ENCODE data around the gene RPP25L. TPM values are rescaled to one million over a fixed set of nuclear protein-coding genes. Genes with fewer than 3 reads are reported as not detected.

Gene RPP25L
- total and polyA plus RNA-seq, 2 donors from 2014 or later = 21.9 to 73.8 TPM

DNA sequence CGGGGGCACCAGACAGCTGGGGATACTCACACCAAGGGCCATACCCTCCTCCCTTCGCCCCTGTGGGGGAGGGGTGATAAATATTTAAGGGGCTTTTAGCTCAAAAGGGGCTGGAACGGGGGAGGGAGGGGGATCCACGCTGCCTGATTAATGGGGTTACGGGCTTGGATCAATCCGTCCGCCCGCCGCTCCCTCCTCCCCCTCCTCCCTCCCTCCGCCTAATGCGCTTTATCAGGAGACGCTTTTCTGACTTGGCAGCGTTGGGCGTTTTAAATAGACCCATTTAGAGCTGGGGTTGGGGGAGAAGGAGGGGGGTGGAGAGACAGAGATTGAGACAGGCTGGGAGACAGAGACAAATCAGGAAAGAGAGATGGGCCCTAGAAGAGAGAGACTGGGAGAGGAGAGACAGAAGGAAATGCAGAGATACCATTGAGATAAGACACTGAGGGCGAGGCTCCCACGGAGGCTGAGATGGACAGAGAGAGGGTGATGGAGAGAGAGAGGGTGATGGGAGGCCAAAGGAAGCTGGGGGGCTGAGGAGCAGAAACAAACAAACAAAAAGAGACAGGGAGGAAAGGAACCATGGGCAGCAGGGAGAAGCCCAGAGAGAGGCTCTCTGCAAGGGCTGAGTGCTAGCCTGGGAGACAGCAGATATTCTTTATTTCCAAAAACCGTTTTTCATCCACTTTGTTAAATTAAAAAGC, 32.6 kb downstream of the RPP25L start:
- no peaks in the 10 kb centered on the region for H3K9me3 ChIP-seq (ENCODE audit: control insufficient read depth in 2 of 3, insufficient read depth in 1 of 3, low read length in 3 of 3)
- no peaks in the 10 kb centered on the region for H3K36me3 ChIP-seq (ENCODE audit: control insufficient read depth in 2 of 3, insufficient read depth in 3 of 3, low read length in 3 of 3)
- intact Hi-C loops (cut with DNase I) = no loop called here
- DNase-seq (peak in 2 of 5 donors; percentile 52 to 86), FAIRE-seq (no peak)
- TF ChIP-seq, protein P1, sequence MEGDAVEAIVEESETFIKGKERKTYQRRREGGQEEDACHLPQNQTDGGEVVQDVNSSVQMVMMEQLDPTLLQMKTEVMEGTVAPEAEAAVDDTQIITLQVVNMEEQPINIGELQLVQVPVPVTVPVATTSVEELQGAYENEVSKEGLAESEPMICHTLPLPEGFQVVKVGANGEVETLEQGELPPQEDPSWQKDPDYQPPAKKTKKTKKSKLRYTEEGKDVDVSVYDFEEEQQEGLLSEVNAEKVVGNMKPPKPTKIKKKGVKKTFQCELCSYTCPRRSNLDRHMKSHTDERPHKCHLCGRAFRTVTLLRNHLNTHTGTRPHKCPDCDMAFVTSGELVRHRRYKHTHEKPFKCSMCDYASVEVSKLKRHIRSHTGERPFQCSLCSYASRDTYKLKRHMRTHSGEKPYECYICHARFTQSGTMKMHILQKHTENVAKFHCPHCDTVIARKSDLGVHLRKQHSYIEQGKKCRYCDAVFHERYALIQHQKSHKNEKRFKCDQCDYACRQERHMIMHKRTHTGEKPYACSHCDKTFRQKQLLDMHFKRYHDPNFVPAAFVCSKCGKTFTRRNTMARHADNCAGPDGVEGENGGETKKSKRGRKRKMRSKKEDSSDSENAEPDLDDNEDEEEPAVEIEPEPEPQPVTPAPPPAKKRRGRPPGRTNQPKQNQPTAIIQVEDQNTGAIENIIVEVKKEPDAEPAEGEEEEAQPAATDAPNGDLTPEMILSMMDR (IDR thresholded peaks at IDR 0.05; ENCODE audit: borderline replicate concordance, extremely low read depth, insufficient read depth) = no peak
- no peak overlapping the region for H3K9ac ChIP-seq (ENCODE audit: low read length in 3 of 3)
- H3K4me3 ChIP-seq (ENCODE audit: low read length in 3 of 3) = no peak overlapping the region
- H3K4me1 ChIP-seq (ENCODE audit: control insufficient read depth in 2 of 3, insufficient read depth in 2 of 3, low read depth in 1 of 3, low read length in 3 of 3) = peaks cover 0 to 2% (median 0%) of the 10 kb centered on the region in 3 donors
- no peak overlapping the region for H3K27ac ChIP-seq (ENCODE audit: low read depth in 2 of 2, low read length in 2 of 2)
- peaks cover 2% of the 10 kb centered on the region for H3K27me3 ChIP-seq (ENCODE audit: control insufficient read depth, insufficient read depth, low read length)

DNA sequence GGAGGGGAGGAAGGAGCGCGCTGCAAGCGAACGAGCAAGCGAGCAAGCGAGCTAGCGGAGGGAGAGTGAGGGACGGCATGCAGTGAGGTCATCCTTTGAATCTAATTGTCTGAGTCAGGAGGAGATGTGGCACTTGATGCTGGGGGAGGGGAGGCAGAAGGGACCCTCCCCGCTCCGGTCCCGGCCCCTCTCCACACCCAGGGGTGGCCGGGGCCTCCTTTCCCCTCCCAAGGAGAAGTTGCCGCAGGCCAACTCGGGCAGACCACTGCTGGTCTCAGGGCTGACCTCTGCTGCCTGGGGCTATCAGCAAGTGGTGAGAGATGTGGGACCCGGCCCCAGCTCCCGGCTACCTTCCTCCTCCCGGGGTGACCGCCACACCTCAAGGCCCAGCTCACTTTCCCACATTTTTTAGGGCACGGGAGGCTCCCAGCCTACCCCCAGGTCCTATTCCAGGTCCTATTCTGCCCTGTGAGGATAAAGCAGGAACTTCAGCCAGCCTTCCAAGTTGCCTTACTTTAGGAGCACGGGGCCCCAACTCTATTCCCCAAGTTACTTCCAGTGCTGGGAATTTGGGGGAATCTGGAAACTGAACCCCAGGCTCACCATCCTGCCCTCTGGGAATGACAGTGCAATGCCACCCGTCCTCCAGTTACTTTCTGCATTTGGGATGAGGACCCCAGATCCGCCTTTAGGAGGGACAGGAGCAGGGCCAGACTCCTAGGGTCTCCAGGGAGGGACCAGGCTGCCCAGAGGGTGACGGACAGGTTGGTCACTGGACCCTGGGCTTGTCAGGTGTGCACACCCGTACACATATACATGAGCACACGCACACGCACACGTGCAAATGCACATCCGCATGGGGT, 33.4 kb downstream of the RPP25L start:
- H3K4me1 ChIP-seq (ENCODE audit: control insufficient read depth in 2 of 3, insufficient read depth in 2 of 3, low read depth in 1 of 3, low read length in 3 of 3) = peaks cover 0 to 2% (median 0%) of the 10 kb centered on the region in 3 donors
- no peak overlapping the region for H3K9ac ChIP-seq (ENCODE audit: low read length in 3 of 3)
- FAIRE-seq = no peak
- H3K36me3 ChIP-seq (ENCODE audit: control insufficient read depth in 2 of 3, insufficient read depth in 3 of 3, low read length in 3 of 3) = no peaks in the 10 kb centered on the region
- intact Hi-C loops (cut with DNase I) = no loop called here
- H3K27ac ChIP-seq (ENCODE audit: low read depth in 2 of 2, low read length in 2 of 2) = no peak overlapping the region
- peaks cover 2% of the 10 kb centered on the region for H3K27me3 ChIP-seq (ENCODE audit: control insufficient read depth, insufficient read depth, low read length)
- no peaks in the 10 kb centered on the region for H3K9me3 ChIP-seq (ENCODE audit: control insufficient read depth in 2 of 3, insufficient read depth in 1 of 3, low read length in 3 of 3)
- TF ChIP-seq, protein P1 (IDR thresholded peaks at IDR 0.05; ENCODE audit: borderline replicate concordance, extremely low read depth, insufficient read depth) = no peak
- peak in 4 of 5 donors; percentile 68 to 88 (median 82) for DNase-seq
- peak overlapping the region in 1 of 3 donors; percentile 14 for H3K4me3 ChIP-seq (ENCODE audit: low read length in 3 of 3)

- Histone ChIP-seq H3K4me1 (ENCODE audit: control insufficient read depth in 2 of 3, insufficient read depth in 2 of 3, low read depth in 1 of 3, low read length in 3 of 3) (peaks cover 0 to 2% (median 0%) of the 10 kb centered on the region in 3 donors), H3K27ac (ENCODE audit: low read depth in 2 of 2, low read length in 2 of 2) (no peak overlapping the region), H3K9me3 (ENCODE audit: control insufficient read depth in 2 of 3, insufficient read depth in 1 of 3, low read length in 3 of 3) (no peaks in the 10 kb centered on the region), H3K4me3 (ENCODE audit: low read length in 3 of 3) (no peak overlapping the region), H3K36me3 (ENCODE audit: control insufficient read depth in 2 of 3, insufficient read depth in 3 of 3, low read length in 3 of 3) (no peaks in the 10 kb centered on the region), H3K27me3 (ENCODE audit: control insufficient read depth, insufficient read depth, low read length) (peaks cover 2% of the 10 kb centered on the region), H3K9ac (ENCODE audit: low read length in 3 of 3) (no peak overlapping the region)
- TF ChIP-seq, protein P1 (IDR thresholded peaks at IDR 0.05; ENCODE audit: borderline replicate concordance, extremely low read depth, insufficient read depth) = no peak
- intact Hi-C loops (cut with DNase I) = no loop called here
- DNase-seq = peak in 4 of 5 donors; percentile 88 to 96 (median 90)
- FAIRE-seq = no peak
These were observed 34.3 kb downstream of the RPP25L start for GRCh38 chr9:34577400-34578240.
